H9 (cell line): ENCODE data around the gene EPHX1. TPM values are rescaled to one million over a fixed set of nuclear protein-coding genes. Genes with fewer than 3 reads are reported as not detected.

ENCODE experiments used
- DNase-seq: peaks from one replicate; pipeline ENCODE4 v3.0.0-alpha.2; 2017
- H2AFZ ChIP-seq: one replicate; pipeline ENCODE4 v1.6.1; 2013; ENCODE audit warnings: mild to moderate bottlenecking, low read length, control low read depth, moderate library complexity
- H2AK5ac ChIP-seq: 2 replicates; pipeline ENCODE4 v1.6.1; 2013; ENCODE audit warnings: low read length, control low read depth, mixed read lengths; ENCODE audit not compliant: insufficient read length
- H2BK120ac ChIP-seq: one replicate; pipeline ENCODE4 v1.6.1; 2013; ENCODE audit warnings: low read depth, mild to moderate bottlenecking, low read length, control low read depth, inconsistent platforms; ENCODE audit not compliant: poor library complexity, severe bottlenecking
- H2BK12ac ChIP-seq: 2 replicates; pipeline ENCODE4 v1.6.1; 2013; ENCODE audit warnings: low read length, control low read depth, mixed read lengths, low read depth; ENCODE audit not compliant: insufficient read length
- H2BK15ac ChIP-seq: 2 replicates; pipeline ENCODE4 v1.6.1; 2013; ENCODE audit warnings: low read depth, low read length, control low read depth
- H2BK20ac ChIP-seq: one replicate; pipeline ENCODE4 v1.6.1; 2013; ENCODE audit warnings: low read depth, mild to moderate bottlenecking, low read length, control low read depth, inconsistent platforms; ENCODE audit not compliant: poor library complexity, severe bottlenecking
- H2BK5ac ChIP-seq: 2 replicates; pipeline ENCODE4 v1.6.1; 2013; ENCODE audit warnings: low read length, control low read depth, mixed read lengths; ENCODE audit not compliant: insufficient read length
- H3K14ac ChIP-seq: 2 replicates; pipeline ENCODE4 v1.6.1; 2013; ENCODE audit warnings: low read length, control low read depth; ENCODE audit not compliant: insufficient read depth
- H3K18ac ChIP-seq: 2 replicates; pipeline ENCODE4 v1.6.1; 2013; ENCODE audit warnings: low read depth, mild to moderate bottlenecking, mixed read lengths, low read length, control low read depth; ENCODE audit not compliant: insufficient read length
- H3K23ac ChIP-seq: 2 replicates; pipeline ENCODE4 v1.6.1; 2013; ENCODE audit warnings: low read length, control low read depth, mixed read lengths, low read depth; ENCODE audit not compliant: insufficient read length
- H3K23me2 ChIP-seq: 2 replicates; pipeline ENCODE4 v1.6.1; 2013; ENCODE audit warnings: low read depth, mild to moderate bottlenecking, mixed read lengths, low read length, control low read depth; ENCODE audit not compliant: insufficient read length, poor library complexity, severe bottlenecking
- H3K27ac ChIP-seq: 2 replicates; pipeline ENCODE4 v1.5.1; 2013; ENCODE audit warnings: low read length, control low read depth, mixed read lengths, low read depth; ENCODE audit not compliant: insufficient read length
- H3K27me3 ChIP-seq: 2 replicates; pipeline ENCODE4 v1.6.1; 2013; ENCODE audit warnings: low read length, control low read depth, inconsistent platforms; ENCODE audit not compliant: insufficient read depth
- H3K4ac ChIP-seq: 2 replicates; pipeline ENCODE4 v1.6.1; 2013; ENCODE audit warnings: low read depth, mild to moderate bottlenecking, control low read depth, inconsistent platforms, low read length, moderate library complexity
- H3K4me1 ChIP-seq: 2 replicates; pipeline ENCODE4 v1.6.1; 2013; ENCODE audit warnings: low read length, control low read depth, inconsistent platforms; ENCODE audit not compliant: insufficient read depth
- H3K4me2 ChIP-seq: 2 replicates; pipeline ENCODE4 v1.6.1; 2013; ENCODE audit warnings: low read length, control low read depth, mixed read lengths; ENCODE audit not compliant: insufficient read length, insufficient read depth
- H3K56ac ChIP-seq: 2 replicates; pipeline ENCODE4 v1.6.1; 2013; ENCODE audit warnings: low read depth, mild to moderate bottlenecking, mixed read lengths, low read length, control low read depth; ENCODE audit not compliant: insufficient read length
- H3K79me1 ChIP-seq: 2 replicates; pipeline ENCODE4 v1.6.1; 2013; ENCODE audit warnings: low read depth, mild to moderate bottlenecking, moderate library complexity, low read length, control low read depth, inconsistent platforms; ENCODE audit not compliant: insufficient read depth, poor library complexity, severe bottlenecking
- H3K79me2 ChIP-seq: 2 replicates; pipeline ENCODE4 v1.6.1; 2013; ENCODE audit warnings: low read length, control low read depth, inconsistent platforms; ENCODE audit not compliant: insufficient read depth
- H3K9ac ChIP-seq: 2 replicates; pipeline ENCODE4 v1.6.1; 2013; ENCODE audit warnings: low read length, control low read depth, mixed read lengths; ENCODE audit not compliant: insufficient read length; ENCODE audit errors: extremely low read depth
- H3K9me3 ChIP-seq: one replicate; pipeline ENCODE4 v1.6.1; 2013; ENCODE audit warnings: low read depth, low read length, inconsistent platforms; ENCODE audit not compliant: control insufficient read depth
- H3T11ph ChIP-seq: one replicate; pipeline ENCODE4 v1.6.1; 2013; ENCODE audit warnings: mild to moderate bottlenecking, low read length, control low read depth, inconsistent platforms
- H4K20me1 ChIP-seq: one replicate; pipeline ENCODE4 v1.6.1; 2013; ENCODE audit not compliant: control insufficient read depth, insufficient read length, insufficient read depth
- H4K5ac ChIP-seq: 2 replicates; pipeline ENCODE4 v1.6.1; 2013; ENCODE audit warnings: low read depth, mild to moderate bottlenecking, mixed read lengths, low read length, control low read depth; ENCODE audit not compliant: insufficient read length
- H4K8ac ChIP-seq: replicated peaks from 2 replicates; pipeline ENCODE4 v1.6.1; 2013; ENCODE audit warnings: low read length, control low read depth, mixed read lengths, low read depth; ENCODE audit not compliant: insufficient read length
- H4K91ac ChIP-seq: 2 replicates; pipeline ENCODE4 v1.6.1; 2013; ENCODE audit warnings: low read depth, mild to moderate bottlenecking, moderate library complexity, mixed read lengths, low read length, control low read depth; ENCODE audit not compliant: insufficient read length
- H3K27ac Mint-ChIP-seq, 3 experiments: 2 replicates in 2 of 3; 3 replicates in 1 of 3; pipeline ENCODE4 v1.8.0; 2020 to 2021; ENCODE audit warnings: mixed read lengths in 3 of 3, mild to moderate bottlenecking in 1 of 3, moderate library complexity in 1 of 3
- H3K27me3 Mint-ChIP-seq: 2 replicates; pipeline ENCODE4 v1.8.0; 2021; ENCODE audit warnings: low read depth, mild to moderate bottlenecking, moderate library complexity, mixed read lengths
- H3K36me3 Mint-ChIP-seq, 3 experiments: 2 replicates in 2 of 3; 3 replicates in 1 of 3; pipeline ENCODE4 v1.8.0; 2020 to 2021; ENCODE audit warnings: low read depth in 3 of 3, mixed read lengths in 3 of 3; ENCODE audit not compliant: insufficient read depth in 1 of 3
- H3K4me1 Mint-ChIP-seq, 2 experiments: 2 replicates each; pipeline ENCODE4 v1.8.0; 2020; ENCODE audit warnings: mixed read lengths in 2 of 2
- H3K4me3 Mint-ChIP-seq, 2 experiments: 2 replicates in 1 of 2; 3 replicates in 1 of 2; pipeline ENCODE4 v1.8.0; 2020 to 2021; ENCODE audit warnings: mild to moderate bottlenecking in 2 of 2, mixed read lengths in 2 of 2, moderate library complexity in 1 of 2
- H3K9me3 Mint-ChIP-seq, 2 experiments: 2 replicates in 1 of 2; 3 replicates in 1 of 2; pipeline ENCODE4 v1.8.0; 2020; ENCODE audit warnings: mild to moderate bottlenecking in 2 of 2, mixed read lengths in 2 of 2, moderate library complexity in 1 of 2
- WGBS: extraction: QIAGEN DNeasy Blood & Tissue Kit; methylation state at CpG from one replicate; pipeline ENCODE4 v1.1.7; 2013; ENCODE audit warnings: missing lambda C conversion rate, low lambda C conversion rate, mixed read lengths; ENCODE audit not compliant: insufficient read length; ENCODE audit errors: extremely low coverage; 5-methylcytosine and 5-hydroxymethylcytosine counted together
- total RNA-seq: library from RNA; stranded (reverse); gene quantifications from 2 replicates; pipeline ENCODE4 v1.2.1, GENCODE V29; 2021
- TF ChIP-seq, protein P1 (sequence below): fragments of 200-600 bp; sonication (generic); conservative IDR thresholded peaks from 3 replicates; pipeline ENCODE4 v1.8.0; 2021; ENCODE audit warnings: antibody characterized with exemption, mild to moderate bottlenecking

The EPHX1 gene
- total RNA-seq, 1 experiment from 2014 or later: 40.6 TPM

- DNase-seq: no peak
- H3K23ac ChIP-seq: no peak overlapping the region
- no peaks in the 10 kb centered on the region for H3K27me3 ChIP-seq
- no peaks in the 10 kb centered on the region for H4K20me1 ChIP-seq
- no peaks in the 10 kb centered on the region for H3K79me1 ChIP-seq
- no peak overlapping the region for H4K8ac ChIP-seq
- Mint-ChIP-seq H3K9me3 (no peaks in the 10 kb centered on the region), H3K4me1 (peaks cover 32 to 40% of the 10 kb centered on the region in 2 experiments), H3K27ac (peak overlapping the region in 1 of 3 experiments; percentile 36; a peak in 1 of 7 replicates), H3K36me3 (peaks cover 5 to 16% (median 6%) of the 10 kb centered on the region in 3 experiments; a peak in 5 of 7 replicates), H3K27me3 (no peaks in the 10 kb centered on the region), H3K4me3 (no peak overlapping the region)
- H3K4me2 ChIP-seq: no peak overlapping the region
- no peak overlapping the region for H2BK15ac ChIP-seq
- TF ChIP-seq, protein P1, sequence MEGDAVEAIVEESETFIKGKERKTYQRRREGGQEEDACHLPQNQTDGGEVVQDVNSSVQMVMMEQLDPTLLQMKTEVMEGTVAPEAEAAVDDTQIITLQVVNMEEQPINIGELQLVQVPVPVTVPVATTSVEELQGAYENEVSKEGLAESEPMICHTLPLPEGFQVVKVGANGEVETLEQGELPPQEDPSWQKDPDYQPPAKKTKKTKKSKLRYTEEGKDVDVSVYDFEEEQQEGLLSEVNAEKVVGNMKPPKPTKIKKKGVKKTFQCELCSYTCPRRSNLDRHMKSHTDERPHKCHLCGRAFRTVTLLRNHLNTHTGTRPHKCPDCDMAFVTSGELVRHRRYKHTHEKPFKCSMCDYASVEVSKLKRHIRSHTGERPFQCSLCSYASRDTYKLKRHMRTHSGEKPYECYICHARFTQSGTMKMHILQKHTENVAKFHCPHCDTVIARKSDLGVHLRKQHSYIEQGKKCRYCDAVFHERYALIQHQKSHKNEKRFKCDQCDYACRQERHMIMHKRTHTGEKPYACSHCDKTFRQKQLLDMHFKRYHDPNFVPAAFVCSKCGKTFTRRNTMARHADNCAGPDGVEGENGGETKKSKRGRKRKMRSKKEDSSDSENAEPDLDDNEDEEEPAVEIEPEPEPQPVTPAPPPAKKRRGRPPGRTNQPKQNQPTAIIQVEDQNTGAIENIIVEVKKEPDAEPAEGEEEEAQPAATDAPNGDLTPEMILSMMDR: no peak
- no peak overlapping the region for H2BK120ac ChIP-seq
- no peak overlapping the region for H2BK12ac ChIP-seq
- H4K5ac ChIP-seq: no peak overlapping the region
- no peaks in the 10 kb centered on the region for H3K79me2 ChIP-seq
- no peak overlapping the region for H3K27ac ChIP-seq
- H4K91ac ChIP-seq: no peak overlapping the region
- no peak overlapping the region for H3K14ac ChIP-seq
- no peak overlapping the region for H2AK5ac ChIP-seq
- H3K56ac ChIP-seq: no peak overlapping the region
- H3K18ac ChIP-seq: no peak overlapping the region
- no peak overlapping the region for H2BK20ac ChIP-seq
- no peak overlapping the region for H2AFZ ChIP-seq
- no peaks in the 10 kb centered on the region for H3K9me3 ChIP-seq
- H3K9ac ChIP-seq: no peak overlapping the region
- WGBS: no CpG with 5 or more reads among the region's 8 CpGs
- no peak overlapping the region for H3K4ac ChIP-seq
- H3K23me2 ChIP-seq: no peaks in the 10 kb centered on the region
- no peak overlapping the region for H2BK5ac ChIP-seq
- no peak overlapping the region for H3T11ph ChIP-seq
- no peaks in the 10 kb centered on the region for H3K4me1 ChIP-seq
These were observed 17.2 kb downstream of the EPHX1 start for GRCh38 chr1:225827076-225827475.
